Naive thymus-derived CD4-positive, alpha-beta T cell (primary cell): ENCODE data around the gene SLC25A47. TPM values are rescaled to one million over a fixed set of nuclear protein-coding genes. Genes with fewer than 3 reads are reported as not detected.
"Not testable (repeated sequence)": the region's sequence is repeated elsewhere in the genome, so short reads cannot be mapped to it uniquely, and the experiment has no call there.

Experiments used
- ATAC-seq: fragments of 150-1000 bp; cut with Tn5 transposase; 2 replicates; pipeline ENCODE4 v1.10.0; 2021; ENCODE audit warnings: mild to moderate bottlenecking, moderate library complexity
- CTCF ChIA-PET: fragments of 350-600 bp; sonication (Branson Sonifier 250); formaldehyde crosslinking; loops from one replicate; lab custom pipeline; 2021; ENCODE audit warnings: antibody characterized with exemption; lab: Charles Lee
- POLR2A ChIA-PET: fragments of 350-600 bp; sonication (Branson Sonifier 250); formaldehyde crosslinking; loops from one replicate; lab custom pipeline; 2021; ENCODE audit warnings: antibody characterized with exemption, inconsistent platforms; lab: Charles Lee
- DNase-seq, 9 donors: peaks; one replicate each; pipeline versions ENCODE4 v3.0.0 to v3.0.0-alpha.2; 2020 to 2022; ENCODE audit warnings: mixed read lengths in 1 of 9
- H3K27ac ChIP-seq: one replicate; pipeline ENCODE4 v1.7.0; 2013; ENCODE audit warnings: mild to moderate bottlenecking, low read depth, low read length, moderate library complexity
- H3K27me3 ChIP-seq, 2 donors: one replicate each; pipeline ENCODE4 v1.7.0; 2013; ENCODE audit warnings: low read length in 2 of 2, mild to moderate bottlenecking in 2 of 2, moderate library complexity in 2 of 2; ENCODE audit not compliant: control insufficient read depth in 2 of 2, insufficient read depth in 2 of 2
- H3K36me3 ChIP-seq, 3 experiments: 1 replicate in 2 of 3; 2 replicates in 1 of 3; pipeline ENCODE4 v1.7.0; 2013; ENCODE audit warnings: low read length in 3 of 3, mild to moderate bottlenecking in 3 of 3, moderate library complexity in 1 of 3; ENCODE audit not compliant: insufficient read depth in 3 of 3, control insufficient read depth in 2 of 3
- H3K4me1 ChIP-seq, 2 donors: one replicate each; pipeline ENCODE4 v1.7.0; 2013; ENCODE audit warnings: low read length in 2 of 2, mild to moderate bottlenecking in 2 of 2, moderate library complexity in 1 of 2; ENCODE audit not compliant: control insufficient read depth in 2 of 2, insufficient read depth in 2 of 2
- H3K4me3 ChIP-seq: 2 replicates; pipeline ENCODE4 v1.7.0; 2013; ENCODE audit warnings: mild to moderate bottlenecking, low read length
- H3K9me3 ChIP-seq, 3 experiments: 1 replicate in 2 of 3; 2 replicates in 1 of 3; pipeline ENCODE4 v1.7.0; 2013; ENCODE audit warnings: low read length in 3 of 3; ENCODE audit not compliant: control insufficient read depth in 2 of 3
- H3K27ac Mint-ChIP-seq, 9 donors: one replicate each; pipeline ENCODE4 v1.8.0; 2020 to 2022; ENCODE audit warnings: mixed read lengths in 9 of 9, mild to moderate bottlenecking in 8 of 9, moderate library complexity in 5 of 9, inconsistent platforms in 2 of 9
- H3K27me3 Mint-ChIP-seq, 5 donors: one replicate each; pipeline ENCODE4 v1.8.0; 2021 to 2022; ENCODE audit warnings: mixed read lengths in 5 of 5, mild to moderate bottlenecking in 1 of 5
- H3K36me3 Mint-ChIP-seq, 5 donors: one replicate each; pipeline ENCODE4 v1.8.0; 2020 to 2022; ENCODE audit warnings: mixed read lengths in 5 of 5, mild to moderate bottlenecking in 3 of 5, inconsistent platforms in 1 of 5
- H3K4me1 Mint-ChIP-seq, 7 donors: one replicate each; pipeline ENCODE4 v1.8.0; 2020 to 2022; ENCODE audit warnings: mixed read lengths in 7 of 7, mild to moderate bottlenecking in 3 of 7, inconsistent platforms in 1 of 7
- H3K4me3 Mint-ChIP-seq, 10 donors: one replicate each; pipeline ENCODE4 v1.8.0; 2020 to 2022; ENCODE audit warnings: mild to moderate bottlenecking in 10 of 10, mixed read lengths in 10 of 10, moderate library complexity in 6 of 10, inconsistent platforms in 2 of 10
- H3K9me3 Mint-ChIP-seq, 11 donors: one replicate each; pipeline ENCODE4 v1.8.0; 2020 to 2022; ENCODE audit warnings: mixed read lengths in 11 of 11, mild to moderate bottlenecking in 4 of 11, inconsistent platforms in 1 of 11, moderate library complexity in 1 of 11
- intact Hi-C, 2 donors: fragments of 100-400 bp; cut with micrococcal nuclease; formaldehyde crosslinking; loops; one replicate each; pipeline ENCODE4 v1.15.1; 2023
- polyA plus RNA-seq, 2 donors: library from polyadenylated mRNA; unstranded; fragments of 300-500 nt; fragmentation: Illumina TruSeq; gene quantifications; one replicate each; pipeline ENCODE4 v1.2.3, GENCODE V29; 2021
- total RNA-seq, 6 experiments: library from RNA in 5 of 6; stranded (reverse) in 5 of 6; gene quantifications; 1 replicate in 5 of 6; 2 replicates in 1 of 6; pipeline ENCODE4 v1.2.3 and lab custom pipeline; 2021 to 2026

The SLC25A47 gene
- total and polyA plus RNA-seq, 7 experiments from 2014 or later: not detected

GRCh38 chr14:100341301-100342031 lies 18.3 kb downstream of the SLC25A47 start:
- intact Hi-C loops: no loop called here

GRCh38 chr14:100342195-100342594 lies 19.1 kb downstream of the SLC25A47 start:
- peak overlapping the region in 2 of 9 donors; percentile 41 to 47 for H3K27ac Mint-ChIP-seq
- intact Hi-C loops: no loop called here
- DNase-seq (no peak), ATAC-seq (no peak)
- H3K36me3 Mint-ChIP-seq: peaks cover 4 to 35% (median 17%) of the 10 kb centered on the region in 5 donors
- ChIA-PET POLR2A (no interaction called here), CTCF (no interaction called here)
- H3K9me3 Mint-ChIP-seq: no peaks in the 10 kb centered on the region
- Histone ChIP-seq H3K27ac (no peak overlapping the region), H3K9me3 (no peaks in the 10 kb centered on the region), H3K27me3 (no peaks in the 10 kb centered on the region), H3K4me1 (no peaks in the 10 kb centered on the region), H3K36me3 (peaks cover 0 to 39% (median 0%) of the 10 kb centered on the region in 3 experiments), H3K4me3 (no peak overlapping the region)
- H3K27me3 Mint-ChIP-seq: no peaks in the 10 kb centered on the region
- H3K4me3 Mint-ChIP-seq: no peak overlapping the region
- peaks cover 0 to 32% (median 0%) of the 10 kb centered on the region in 7 donors for H3K4me1 Mint-ChIP-seq

More at GRCh38 chr14:100341301-100342031, 18.3 kb downstream of the SLC25A47 start:
- H3K27ac Mint-ChIP-seq: peak overlapping the region in 2 of 9 donors; percentile 45 to 80
- Histone ChIP-seq H3K4me3 (no peak overlapping the region), H3K4me1 (no peaks in the 10 kb centered on the region), H3K27me3 (no peaks in the 10 kb centered on the region), H3K9me3 (no peaks in the 10 kb centered on the region), H3K36me3 (peaks cover 0 to 39% (median 0%) of the 10 kb centered on the region in 3 experiments), H3K27ac (no peak overlapping the region)
- ChIA-PET CTCF (no interaction called here), POLR2A (interaction anchor here (0.6 kb wide), 1 partner anchor 861 kb away, joined by 3 read pairs; the partner anchor contains the start of gene SETD3)
- peaks cover under 1 to 37% (median 13%) of the 10 kb centered on the region in 5 donors for H3K36me3 Mint-ChIP-seq
- ATAC-seq (peak; percentile 86), DNase-seq (no peak)
- no peaks in the 10 kb centered on the region for H3K27me3 Mint-ChIP-seq
- peaks cover 0 to 32% (median 0%) of the 10 kb centered on the region in 7 donors for H3K4me1 Mint-ChIP-seq
- peak overlapping the region in 1 of 10 donors; percentile 56 for H3K4me3 Mint-ChIP-seq
- no peaks in the 10 kb centered on the region for H3K9me3 Mint-ChIP-seq

DNA sequence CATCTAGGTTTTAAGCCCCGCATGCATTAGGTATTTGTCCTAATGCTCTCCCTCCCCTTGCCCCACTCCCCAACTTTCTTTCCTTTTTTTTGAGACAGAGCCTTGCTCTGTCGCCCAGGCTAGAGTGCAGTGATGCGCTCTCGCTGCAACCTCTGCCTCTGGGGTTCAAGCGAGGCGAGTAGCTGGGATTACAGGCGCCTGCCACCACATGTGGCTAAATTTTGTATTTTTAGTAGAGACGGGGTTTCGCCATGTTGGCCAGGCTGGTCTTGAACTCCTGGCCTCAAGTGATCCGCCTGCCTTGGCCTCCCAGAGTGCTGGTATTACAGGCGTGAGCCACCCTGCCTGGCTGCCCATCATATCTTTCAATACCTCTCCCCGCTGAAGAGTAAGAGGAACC lies 19.7 kb downstream of the SLC25A47 start:
- H3K9me3 Mint-ChIP-seq, H3K27ac Mint-ChIP-seq, H3K9me3 ChIP-seq, H3K4me1 ChIP-seq, intact Hi-C loops, H3K27ac ChIP-seq, H3K27me3 ChIP-seq, POLR2A ChIA-PET, H3K27me3 Mint-ChIP-seq, H3K4me3 Mint-ChIP-seq, H3K4me3 ChIP-seq, ATAC-seq, DNase-seq: not testable (repeated sequence)
- CTCF ChIA-PET: interaction anchor here (0.7 kb wide), 1 partner anchor 510 kb away, joined by 4 read pairs; no protein-coding TSS in a partner anchor
- Mint-ChIP-seq H3K36me3 (peaks cover 4 to 32% (median 18%) of the 10 kb centered on the region in 5 donors), H3K4me1 (peaks cover 0 to 31% (median 0%) of the 10 kb centered on the region in 7 donors)
- peaks cover 0 to 40% (median 0%) of the 10 kb centered on the region in 3 experiments for H3K36me3 ChIP-seq

DNA sequence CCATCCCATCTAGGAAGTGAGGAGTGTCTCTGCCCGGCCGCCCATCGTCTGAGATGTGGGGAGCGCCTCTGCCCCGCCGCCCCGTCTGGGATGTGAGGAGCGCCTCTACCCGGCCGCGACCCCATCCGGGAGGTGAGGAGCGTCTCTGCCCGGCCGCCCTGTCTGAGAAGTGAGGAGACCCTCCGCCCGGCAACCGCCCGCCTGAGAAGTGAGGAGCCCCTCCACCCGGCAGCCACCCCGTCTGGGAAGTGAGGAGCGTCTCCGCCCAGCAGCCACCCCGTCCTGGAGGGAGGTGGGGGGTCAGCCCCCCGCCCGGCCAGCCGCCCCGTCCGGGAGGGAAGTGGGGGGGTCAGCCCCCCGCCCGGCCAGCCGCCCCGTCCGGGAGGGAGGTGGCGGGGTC lies 21.5 kb downstream of the SLC25A47 start:
- H3K4me3 ChIP-seq, POLR2A ChIA-PET, H3K4me1 ChIP-seq, H3K27me3 ChIP-seq, H3K27ac ChIP-seq, H3K4me3 Mint-ChIP-seq, H3K27me3 Mint-ChIP-seq, CTCF ChIA-PET, intact Hi-C loops, H3K9me3 Mint-ChIP-seq, H3K27ac Mint-ChIP-seq, ATAC-seq, H3K9me3 ChIP-seq, DNase-seq: not testable (repeated sequence)
- peaks cover 4 to 43% (median 25%) of the 10 kb centered on the region in 5 donors for H3K36me3 Mint-ChIP-seq
- peaks cover 0 to 28% (median 0%) of the 10 kb centered on the region in 7 donors for H3K4me1 Mint-ChIP-seq
- H3K36me3 ChIP-seq: peaks cover 0 to 58% (median 3%) of the 10 kb centered on the region in 3 experiments

- Mint-ChIP-seq H3K4me3 (no peak overlapping the region), H3K36me3 (peaks cover 8 to 51% (median 25%) of the 10 kb centered on the region in 5 donors), H3K9me3 (no peaks in the 10 kb centered on the region), H3K27me3 (no peaks in the 10 kb centered on the region), H3K4me1 (peaks cover 0 to 21% (median 0%) of the 10 kb centered on the region in 7 donors), H3K27ac (no peak overlapping the region)
- ATAC-seq (no peak), DNase-seq (no peak)
- no peaks in the 10 kb centered on the region for H3K4me1 ChIP-seq
- H3K9me3 ChIP-seq: no peaks in the 10 kb centered on the region
- POLR2A ChIA-PET: no interaction called here
- no peak overlapping the region for H3K4me3 ChIP-seq
- H3K36me3 ChIP-seq: peaks cover 0 to 54% (median 7%) of the 10 kb centered on the region in 3 experiments
- intact Hi-C loops: no loop called here
- CTCF ChIA-PET: no interaction called here
- H3K27me3 ChIP-seq: no peaks in the 10 kb centered on the region
- H3K27ac ChIP-seq: no peak overlapping the region
These were observed 22.6 kb downstream of the SLC25A47 start for GRCh38 chr14:100345711-100346110.

- Mint-ChIP-seq H3K4me1 (peaks cover 0 to 19% (median 0%) of the 10 kb centered on the region in 7 donors), H3K36me3 (peaks cover 16 to 50% (median 26%) of the 10 kb centered on the region in 5 donors), H3K4me3 (no peak overlapping the region), H3K27me3 (no peaks in the 10 kb centered on the region), H3K27ac (no peak overlapping the region), H3K9me3 (no peaks in the 10 kb centered on the region)
- no peak overlapping the region for H3K4me3 ChIP-seq
- ChIA-PET POLR2A (interaction anchor here (0.6 kb wide), 1 partner anchor 11 kb away, joined by 3 read pairs; no protein-coding TSS in a partner anchor), CTCF (interaction anchor here (0.6 kb wide), 1 partner anchor 252 kb away, joined by 3 read pairs; no protein-coding TSS in a partner anchor)
- peaks cover 0 to 61% (median 7%) of the 10 kb centered on the region in 3 experiments for H3K36me3 ChIP-seq
- no peak overlapping the region for H3K27ac ChIP-seq
- H3K27me3 ChIP-seq: no peaks in the 10 kb centered on the region
- no peaks in the 10 kb centered on the region for H3K9me3 ChIP-seq
- ATAC-seq: no peak
- DNase-seq: no peak
- no peaks in the 10 kb centered on the region for H3K4me1 ChIP-seq
- intact Hi-C loops: no loop called here
These were observed 23.4 kb downstream of the SLC25A47 start for GRCh38 chr14:100346306-100347091.
